ENCODE measurements around the gene ERF. TPM values are rescaled to one million over a fixed set of nuclear protein-coding genes. Genes with fewer than 3 reads are reported as not detected.

The ERF gene
- total and polyA plus RNA-seq, 7 donors = 7.1 to 13.5 (median 11.4) TPM

GRCh38 chr19:42224940-42225717, 29.8 kb downstream of the ERF start:
- intact Hi-C loops (cut with DNase I) = no loop called here
- H3K27ac ChIP-seq = no peak overlapping the region
- DNase-seq (no peak), ATAC-seq (no peak)
- WGBS, 3 donors = 92 to 96% (median 94%) methylated on average over 34 to 37 of the region's 37 CpGs
- no peaks in the 10 kb centered on the region for H3K9me3 ChIP-seq
- H3K27me3 ChIP-seq (ENCODE audit: insufficient read depth in 3 of 3, low read length in 2 of 3) = no peaks in the 10 kb centered on the region
- TF ChIP-seq, protein P1, sequence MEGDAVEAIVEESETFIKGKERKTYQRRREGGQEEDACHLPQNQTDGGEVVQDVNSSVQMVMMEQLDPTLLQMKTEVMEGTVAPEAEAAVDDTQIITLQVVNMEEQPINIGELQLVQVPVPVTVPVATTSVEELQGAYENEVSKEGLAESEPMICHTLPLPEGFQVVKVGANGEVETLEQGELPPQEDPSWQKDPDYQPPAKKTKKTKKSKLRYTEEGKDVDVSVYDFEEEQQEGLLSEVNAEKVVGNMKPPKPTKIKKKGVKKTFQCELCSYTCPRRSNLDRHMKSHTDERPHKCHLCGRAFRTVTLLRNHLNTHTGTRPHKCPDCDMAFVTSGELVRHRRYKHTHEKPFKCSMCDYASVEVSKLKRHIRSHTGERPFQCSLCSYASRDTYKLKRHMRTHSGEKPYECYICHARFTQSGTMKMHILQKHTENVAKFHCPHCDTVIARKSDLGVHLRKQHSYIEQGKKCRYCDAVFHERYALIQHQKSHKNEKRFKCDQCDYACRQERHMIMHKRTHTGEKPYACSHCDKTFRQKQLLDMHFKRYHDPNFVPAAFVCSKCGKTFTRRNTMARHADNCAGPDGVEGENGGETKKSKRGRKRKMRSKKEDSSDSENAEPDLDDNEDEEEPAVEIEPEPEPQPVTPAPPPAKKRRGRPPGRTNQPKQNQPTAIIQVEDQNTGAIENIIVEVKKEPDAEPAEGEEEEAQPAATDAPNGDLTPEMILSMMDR (IDR thresholded peaks at IDR 0.05) = no peak
- H3K36me3 ChIP-seq (ENCODE audit: insufficient read depth in 1 of 2, low read depth in 1 of 2) = peaks cover 6 to 63% of the 10 kb centered on the region in 2 donors
- H3K4me3 ChIP-seq = no peak overlapping the region
- H3K4me1 ChIP-seq = peaks cover 14% of the 10 kb centered on the region

- 1 to 2% (median 1%) methylated on average over 6 of the region's 6 CpGs for WGBS, 3 donors
- Histone ChIP-seq H3K36me3 (ENCODE audit: insufficient read depth in 1 of 2, low read depth in 1 of 2) (peaks cover 0 to 21% of the 10 kb centered on the region in 2 donors), H3K27ac (peak overlapping the region; percentile 77), H3K9me3 (no peaks in the 10 kb centered on the region), H3K27me3 (ENCODE audit: insufficient read depth in 3 of 3, low read length in 2 of 3) (no peaks in the 10 kb centered on the region), H3K4me3 (peak overlapping the region; percentile 88), H3K4me1 (peaks cover 37% of the 10 kb centered on the region)
- intact Hi-C loops (cut with DNase I) = no loop called here
- no peak for DNase-seq
- TF ChIP-seq, protein P1 (IDR thresholded peaks at IDR 0.05) = no peak
- no peak for ATAC-seq
Observed at GRCh38 chr19:42220751-42221097, 34.2 kb downstream of the ERF start.

DNA sequence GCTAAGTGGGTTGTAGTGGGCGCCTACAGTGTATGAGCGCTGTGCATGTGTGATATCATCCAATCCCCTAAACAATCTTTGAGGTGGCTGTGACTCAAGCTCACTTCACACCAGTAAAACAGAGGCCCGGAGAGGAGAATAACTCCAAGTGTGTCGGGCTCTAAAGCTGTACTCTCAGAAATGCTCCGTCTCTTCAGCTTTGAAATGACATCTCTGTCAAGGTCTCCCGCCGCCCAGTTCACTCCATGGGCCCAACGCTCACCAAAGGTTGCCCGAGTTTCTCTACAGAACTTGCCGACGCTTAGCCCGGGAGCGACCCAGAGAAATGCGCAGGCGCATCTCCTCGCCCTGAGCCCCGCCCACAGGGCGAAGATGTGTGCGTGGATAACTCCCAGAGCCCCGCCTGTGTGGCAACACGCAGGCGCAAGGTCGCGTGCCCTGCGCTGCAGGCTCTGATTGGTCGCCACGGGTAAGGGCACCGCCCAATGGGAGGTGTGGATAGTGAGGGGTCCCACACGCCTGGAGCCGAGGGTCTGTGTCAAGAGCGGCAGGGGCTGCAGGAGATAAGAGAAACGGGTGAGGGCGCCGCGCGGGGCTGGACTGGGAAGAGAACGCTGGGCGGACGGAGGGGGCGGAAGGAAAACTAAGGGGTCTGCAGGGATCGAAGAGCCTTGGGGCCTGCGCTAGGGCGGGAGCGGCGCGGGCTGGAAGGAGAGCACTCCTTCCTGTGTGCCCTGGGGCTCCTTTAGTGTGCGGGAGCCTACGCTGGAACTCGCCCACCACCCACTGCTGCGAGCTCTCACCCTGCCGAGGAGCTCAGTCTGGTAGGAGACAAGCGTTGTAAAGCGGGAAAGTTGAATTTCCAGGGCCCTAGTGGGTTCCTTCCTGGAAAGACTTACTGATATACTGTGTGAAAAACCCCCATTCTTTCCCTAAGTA, 34.8 kb downstream of the ERF start, which contains the start of gene ZNF526:
TSS of gene ZNF526 (plus strand) at position 501 of the 939 bp plus-strand sequence. CDS start 4,092 bp downstream, outside the sequence.
- Histone ChIP-seq H3K36me3 (ENCODE audit: insufficient read depth in 1 of 2, low read depth in 1 of 2) (peaks cover 0 to 17% of the 10 kb centered on the region in 2 donors), H3K9me3 (no peaks in the 10 kb centered on the region), H3K27ac (peak within 1 kb of the TSS; percentile 77), H3K4me1 (peaks cover 43% of the 10 kb centered on the region), H3K4me3 (peak within 1 kb of the TSS; percentile 88), H3K27me3 (ENCODE audit: insufficient read depth in 3 of 3, low read length in 2 of 3) (no peaks in the 10 kb centered on the region)
- peak; percentile 97 to 99 for DNase-seq
- TF ChIP-seq, protein P1 (IDR thresholded peaks at IDR 0.05) = no peak
- WGBS, 3 donors = 0 to 1% (median 1%) methylated on average over 53 of the region's 53 CpGs
- intact Hi-C loops (cut with DNase I) = no loop called here
- peak; percentile 90 to 92 (median 92) for ATAC-seq

GRCh38 chr19:42217520-42218437, 37.1 kb downstream of the ERF start, which contains the start of gene DEDD2:
TSS of gene DEDD2 (minus strand) at chr19:42217677. CDS start at chr19:42217007, 670 bp downstream.
- peak within 1 kb of the TSS; percentile 94 for H3K4me3 ChIP-seq
- intact Hi-C loops (cut with DNase I) = no loop called here
- no peaks in the 10 kb centered on the region for H3K9me3 ChIP-seq
- TF ChIP-seq, protein P1 (IDR thresholded peaks at IDR 0.05) = no peak
- ATAC-seq (peak; percentile 80 to 88 (median 85)), DNase-seq (peak; percentile 98 to 99)
- H3K27ac ChIP-seq = peak within 1 kb of the TSS; percentile 77
- H3K4me1 ChIP-seq = peaks cover 43% of the 10 kb centered on the region
- WGBS, 3 donors = 15 to 16% (median 16%) methylated on average over 55 to 57 of the region's 57 CpGs
- H3K36me3 ChIP-seq (ENCODE audit: insufficient read depth in 1 of 2, low read depth in 1 of 2) = peaks cover 0 to 25% of the 10 kb centered on the region in 2 donors
- no peaks in the 10 kb centered on the region for H3K27me3 ChIP-seq (ENCODE audit: insufficient read depth in 3 of 3, low read length in 2 of 3)

All from psoas muscle (tissue), 8 donors.